IPS-20b (cell line): ENCODE measurements around the gene PRR20G.
"Not testable (repeated sequence)": the region's sequence is repeated elsewhere in the genome, so short reads cannot be mapped to it uniquely, and the experiment has no call there.

ENCODE experiments used
- H3K27ac ChIP-seq: one replicate; pipeline ENCODE4 v1.5.1; 2013; ENCODE audit warnings: low read length
- H3K27me3 ChIP-seq: 2 replicates; pipeline ENCODE4 v1.6.1; 2013; ENCODE audit warnings: mild to moderate bottlenecking, low read length, inconsistent platforms; ENCODE audit not compliant: insufficient read depth
- H3K36me3 ChIP-seq: 2 replicates; pipeline ENCODE4 v1.6.1; 2013; ENCODE audit warnings: low read depth, mild to moderate bottlenecking, inconsistent platforms, low read length, moderate library complexity; ENCODE audit not compliant: insufficient read depth
- H3K4me1 ChIP-seq: 2 replicates; pipeline ENCODE4 v1.6.1; 2013; ENCODE audit warnings: mild to moderate bottlenecking, control low read depth, inconsistent platforms, low read length, moderate library complexity; ENCODE audit not compliant: insufficient read depth
- H3K4me3 ChIP-seq: 2 replicates; pipeline ENCODE4 v1.5.1; 2013; ENCODE audit warnings: mild to moderate bottlenecking, low read length, inconsistent platforms
- H3K9ac ChIP-seq: 2 replicates; pipeline ENCODE4 v1.6.1; 2013; ENCODE audit warnings: low read depth, mild to moderate bottlenecking, inconsistent platforms, low read length, moderate library complexity
- H3K9me3 ChIP-seq: 2 replicates; pipeline ENCODE4 v1.6.1; 2013; ENCODE audit warnings: mild to moderate bottlenecking, low read depth, low read length, inconsistent platforms; ENCODE audit not compliant: insufficient read depth

Gene PRR20G

GRCh38 chr3:127296166-127296565, 8.3 kb upstream of the PRR20G start:
- Histone ChIP-seq H3K9ac (no peak overlapping the region), H3K27me3 (no peaks in the 10 kb centered on the region; the same call in 1 of the 2 replicates)

DNA sequence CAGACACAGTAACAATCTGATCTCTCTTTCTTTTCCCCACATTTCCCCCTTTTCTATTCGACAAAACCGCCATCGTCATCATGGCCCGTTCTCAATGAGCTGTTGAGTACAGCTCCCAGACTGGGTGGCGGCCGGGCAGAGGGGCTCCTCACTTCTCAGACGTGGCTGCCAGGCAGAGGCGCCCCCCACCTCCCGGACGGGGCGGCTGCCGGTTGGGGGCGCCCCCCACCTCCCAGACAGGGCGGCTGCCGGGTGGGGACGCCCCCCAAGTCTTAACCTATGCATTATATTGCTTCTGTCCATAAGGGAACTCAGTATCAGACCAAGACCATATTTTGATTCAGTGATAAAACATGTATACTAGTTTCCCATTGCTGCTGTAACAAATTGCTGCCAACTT, 5.8 kb upstream of the PRR20G start:
- H3K27me3 ChIP-seq, H3K4me3 ChIP-seq, H3K36me3 ChIP-seq, H3K27ac ChIP-seq, H3K9me3 ChIP-seq, H3K4me1 ChIP-seq, H3K9ac ChIP-seq: not testable (repeated sequence)

More at GRCh38 chr3:127296166-127296565, 8.3 kb upstream of the PRR20G start:
- Histone ChIP-seq H3K4me3 (no peak overlapping the region), H3K27ac (no peak overlapping the region), H3K4me1 (no peaks in the 10 kb centered on the region), H3K9me3 (no peaks in the 10 kb centered on the region), H3K36me3 (no peaks in the 10 kb centered on the region)

- Histone ChIP-seq H3K4me1 (no peaks in the 10 kb centered on the region), H3K27me3 (no peaks in the 10 kb centered on the region), H3K4me3 (no peak overlapping the region), H3K36me3 (no peaks in the 10 kb centered on the region), H3K9me3 (no peaks in the 10 kb centered on the region; the same call in 1 of the 2 replicates), H3K27ac (no peak overlapping the region), H3K9ac (no peak overlapping the region)
Measured at GRCh38 chr3:127291611-127292010, 3.8 kb upstream of the PRR20G start.

GRCh38 chr3:127291114-127291513, 3.3 kb upstream of the PRR20G start:
- H3K27me3 ChIP-seq, result no peaks in the 10 kb centered on the region
- no peak overlapping the region for H3K4me3 ChIP-seq
- H3K9ac ChIP-seq, result no peak overlapping the region
- no peaks in the 10 kb centered on the region for H3K4me1 ChIP-seq
- H3K36me3 ChIP-seq, result no peaks in the 10 kb centered on the region
- no peaks in the 10 kb centered on the region; the same call in 1 of the 2 replicates for H3K9me3 ChIP-seq
- H3K27ac ChIP-seq, result no peak overlapping the region

DNA sequence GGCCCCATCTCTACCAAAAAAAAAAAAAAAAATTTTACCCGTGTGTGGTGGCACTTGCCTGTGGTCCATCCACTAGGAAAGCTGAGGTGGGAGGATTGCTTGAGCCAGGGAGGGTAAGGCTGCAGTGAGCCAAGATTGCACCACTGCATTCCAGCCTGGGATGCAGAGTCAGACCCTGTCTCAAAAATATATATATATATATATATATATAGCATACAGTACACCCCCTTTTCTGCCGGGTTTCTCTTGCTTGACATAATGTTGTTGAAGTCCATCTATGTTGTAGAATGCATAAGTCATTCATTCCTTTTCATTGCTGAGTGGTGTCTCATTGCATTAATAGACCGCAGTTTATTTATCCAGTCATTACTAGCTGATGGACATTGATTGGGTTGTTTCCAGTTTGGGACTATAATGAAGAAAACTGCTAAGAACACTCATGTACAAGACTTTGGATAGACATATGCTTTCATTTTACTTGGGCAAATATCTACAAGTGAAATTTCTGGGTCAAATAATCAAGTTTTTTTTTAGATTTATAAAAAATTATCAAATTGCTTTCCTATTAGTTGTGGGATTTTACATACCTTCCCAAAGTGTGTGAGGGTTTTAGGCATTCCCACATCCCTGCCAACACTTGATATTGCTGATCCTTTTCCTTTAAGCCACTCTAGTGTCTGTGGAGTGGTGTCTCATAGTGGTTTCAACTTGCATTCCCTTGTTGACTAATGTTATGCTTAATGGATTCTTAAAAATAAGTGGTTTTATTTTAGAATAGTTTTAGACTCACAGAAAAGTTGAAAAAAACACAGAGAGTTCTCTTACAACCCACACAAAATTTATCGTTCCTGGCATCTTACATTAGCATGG, 2.1 kb upstream of the PRR20G start:
- Histone ChIP-seq H3K9me3 (no peaks in the 10 kb centered on the region; the same call in 1 of the 2 replicates), H3K4me1 (no peaks in the 10 kb centered on the region), H3K27ac (no peak overlapping the region), H3K4me3 (no peak overlapping the region), H3K36me3 (no peaks in the 10 kb centered on the region), H3K9ac (no peak overlapping the region), H3K27me3 (no peaks in the 10 kb centered on the region)

DNA sequence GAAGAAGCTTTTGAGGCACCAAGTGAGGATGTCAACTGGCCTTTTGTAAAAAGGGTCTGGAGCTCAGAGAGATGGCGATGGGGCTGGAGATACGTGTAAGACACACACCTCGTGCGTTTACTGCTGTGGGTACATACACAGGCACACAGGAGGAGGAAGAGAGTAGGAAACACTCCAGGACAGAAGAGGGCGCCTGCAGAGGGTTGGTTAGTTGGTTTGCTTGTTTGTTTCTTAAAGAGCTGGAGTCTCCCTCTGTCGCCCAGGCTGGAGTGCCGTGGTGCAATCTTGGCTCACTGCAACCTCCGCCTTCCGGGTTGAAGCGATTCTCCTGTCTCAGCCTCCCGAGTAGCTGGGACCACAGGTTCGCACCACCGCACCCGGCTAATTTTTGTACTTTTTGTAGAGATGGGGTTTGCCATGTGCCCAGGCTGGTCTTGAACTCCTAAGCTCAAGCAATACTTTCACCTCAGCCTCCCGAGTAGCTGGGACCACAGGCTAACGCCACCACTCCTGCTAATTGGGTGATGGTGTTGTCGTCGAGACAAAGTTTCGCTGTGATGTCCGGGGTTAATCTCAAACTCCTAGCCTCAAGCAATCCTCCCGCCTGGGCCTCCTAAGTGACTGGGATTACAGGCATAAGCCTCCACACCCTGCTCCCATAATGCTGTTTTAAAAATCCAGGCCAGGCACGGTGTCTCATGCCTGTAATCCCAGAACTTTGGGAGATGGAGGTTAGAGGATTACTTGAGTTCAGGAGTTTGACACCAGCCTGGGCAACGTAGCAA, 1.3 kb upstream of the PRR20G start:
- Histone ChIP-seq H3K27ac (no peak overlapping the region), H3K9ac (no peak overlapping the region), H3K27me3 (no peaks in the 10 kb centered on the region), H3K4me3 (no peak overlapping the region), H3K36me3 (no peaks in the 10 kb centered on the region), H3K4me1 (no peaks in the 10 kb centered on the region), H3K9me3 (no peaks in the 10 kb centered on the region; the same call in 1 of the 2 replicates)

GRCh38 chr3:127288343-127288742, 497 bp upstream of the PRR20G start:
- Histone ChIP-seq H3K9me3 (no peaks in the 10 kb centered on the region; the same call in none of the 2 replicates), H3K9ac (no peak overlapping the region), H3K27me3 (no peaks in the 10 kb centered on the region)

GRCh38 chr3:127286571-127287140, 1.2 kb downstream of the PRR20G start:
- H3K4me1 ChIP-seq, result no peaks in the 10 kb centered on the region
- no peak overlapping the region for H3K4me3 ChIP-seq
- peaks cover 6% of the 10 kb centered on the region for H3K9me3 ChIP-seq
- no peak overlapping the region for H3K9ac ChIP-seq
- H3K36me3 ChIP-seq, result no peaks in the 10 kb centered on the region
- no peak overlapping the region for H3K27ac ChIP-seq
- no peaks in the 10 kb centered on the region for H3K27me3 ChIP-seq

More at GRCh38 chr3:127288343-127288742, 497 bp upstream of the PRR20G start:
- Histone ChIP-seq H3K27ac (no peak overlapping the region), H3K4me1 (no peaks in the 10 kb centered on the region), H3K36me3 (no peaks in the 10 kb centered on the region), H3K4me3 (no peak overlapping the region)

GRCh38 chr3:127284258-127284657, 3.6 kb downstream of the PRR20G start:
- no peak overlapping the region for H3K9ac ChIP-seq
- H3K4me3 ChIP-seq, result no peak overlapping the region
- no peaks in the 10 kb centered on the region for H3K4me1 ChIP-seq
- H3K36me3 ChIP-seq, result no peaks in the 10 kb centered on the region
- H3K27me3 ChIP-seq, result no peaks in the 10 kb centered on the region
- H3K27ac ChIP-seq, result no peak overlapping the region
- peaks cover 6% of the 10 kb centered on the region for H3K9me3 ChIP-seq

GRCh38 chr3:127277561-127277960, 10.3 kb downstream of the PRR20G start:
- Histone ChIP-seq H3K27me3 (no peaks in the 10 kb centered on the region), H3K4me3 (no peak overlapping the region), H3K9ac (no peak overlapping the region), H3K9me3 (peaks cover 46% of the 10 kb centered on the region), H3K4me1 (no peaks in the 10 kb centered on the region), H3K36me3 (no peaks in the 10 kb centered on the region), H3K27ac (no peak overlapping the region)

GRCh38 chr3:127276995-127277394, 10.9 kb downstream of the PRR20G start:
- Histone ChIP-seq H3K4me1 (no peaks in the 10 kb centered on the region), H3K9ac (no peak overlapping the region), H3K4me3 (no peak overlapping the region), H3K9me3 (peaks cover 43% of the 10 kb centered on the region), H3K27me3 (no peaks in the 10 kb centered on the region), H3K36me3 (no peaks in the 10 kb centered on the region), H3K27ac (no peak overlapping the region)
